Measurements from ENCODE around the gene SOX10.
"Not testable (repeated sequence)": the region's sequence is repeated elsewhere in the genome, so short reads cannot be mapped to it uniquely, and the experiment has no call there.

DNA sequence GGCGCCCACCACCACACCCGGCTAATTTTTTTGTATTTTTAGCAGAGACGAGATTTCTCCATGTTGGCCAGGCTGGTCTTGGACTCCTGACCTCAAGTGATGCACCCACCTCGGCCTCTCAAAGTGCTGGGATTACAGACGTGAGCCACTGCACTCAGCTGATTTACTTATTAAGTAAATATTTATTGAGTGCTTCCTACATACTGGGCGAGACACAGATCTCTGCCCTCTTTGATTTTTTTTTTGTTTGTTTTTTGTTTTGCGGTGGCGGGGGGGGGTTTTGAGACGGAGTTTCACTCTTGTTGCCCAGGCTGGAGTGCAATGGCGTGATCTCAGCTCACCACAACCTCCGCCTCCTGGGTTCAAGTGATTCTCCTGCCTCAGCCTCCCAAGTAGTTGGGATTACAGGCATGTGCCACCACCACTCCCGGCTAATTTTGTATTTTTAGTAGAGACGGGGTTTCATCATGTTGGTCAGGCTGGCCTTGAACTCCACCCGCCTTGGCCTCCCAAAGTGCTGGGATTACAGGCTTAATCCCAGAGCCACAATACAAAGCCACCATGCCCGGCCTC is 28.4 kb downstream of the SOX10 start:
- TF ChIP-seq, protein P1, sequence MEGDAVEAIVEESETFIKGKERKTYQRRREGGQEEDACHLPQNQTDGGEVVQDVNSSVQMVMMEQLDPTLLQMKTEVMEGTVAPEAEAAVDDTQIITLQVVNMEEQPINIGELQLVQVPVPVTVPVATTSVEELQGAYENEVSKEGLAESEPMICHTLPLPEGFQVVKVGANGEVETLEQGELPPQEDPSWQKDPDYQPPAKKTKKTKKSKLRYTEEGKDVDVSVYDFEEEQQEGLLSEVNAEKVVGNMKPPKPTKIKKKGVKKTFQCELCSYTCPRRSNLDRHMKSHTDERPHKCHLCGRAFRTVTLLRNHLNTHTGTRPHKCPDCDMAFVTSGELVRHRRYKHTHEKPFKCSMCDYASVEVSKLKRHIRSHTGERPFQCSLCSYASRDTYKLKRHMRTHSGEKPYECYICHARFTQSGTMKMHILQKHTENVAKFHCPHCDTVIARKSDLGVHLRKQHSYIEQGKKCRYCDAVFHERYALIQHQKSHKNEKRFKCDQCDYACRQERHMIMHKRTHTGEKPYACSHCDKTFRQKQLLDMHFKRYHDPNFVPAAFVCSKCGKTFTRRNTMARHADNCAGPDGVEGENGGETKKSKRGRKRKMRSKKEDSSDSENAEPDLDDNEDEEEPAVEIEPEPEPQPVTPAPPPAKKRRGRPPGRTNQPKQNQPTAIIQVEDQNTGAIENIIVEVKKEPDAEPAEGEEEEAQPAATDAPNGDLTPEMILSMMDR (IDR thresholded peaks at IDR 0.05; ENCODE audit: low read depth, low read length), result not testable (repeated sequence)
- TF ChIP-seq EZH2phosphoT487 (IDR thresholded peaks at IDR 0.05; ENCODE audit: low read depth), result not testable (repeated sequence)
